Activated CD8-positive, alpha-beta memory T cell treated with anti-CD3 and anti-CD28 coated beads, Interleukin-2, amount 50 U/mL, for 1 hour (primary cell): ENCODE results near the gene ATP10B.

Experiments used
- DNase-seq: peaks from one replicate; pipeline ENCODE4 v3.0.0-alpha.2; 2020; ENCODE audit errors: extremely low read depth

Gene ATP10B

DNA sequence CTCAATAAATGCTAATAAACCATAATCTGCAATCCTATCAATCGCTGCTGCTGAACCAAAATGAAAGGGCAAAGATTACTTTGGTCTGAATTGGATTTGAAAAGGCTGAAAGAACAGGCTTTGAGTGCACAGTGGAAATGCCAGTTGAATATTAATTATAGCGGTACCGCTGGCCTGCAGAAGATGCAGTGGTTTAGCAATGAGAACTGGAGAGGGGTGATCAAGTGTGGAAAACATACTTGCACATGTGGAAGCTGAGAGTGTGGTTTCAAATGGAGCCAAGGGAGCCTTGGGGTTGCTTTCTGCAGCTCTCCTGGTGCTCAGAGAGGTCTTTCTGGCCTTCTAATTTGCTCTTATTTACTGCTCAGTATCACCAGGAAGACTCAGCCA is 296.4 kb downstream of the ATP10B start:
- no peak for DNase-seq

DNA sequence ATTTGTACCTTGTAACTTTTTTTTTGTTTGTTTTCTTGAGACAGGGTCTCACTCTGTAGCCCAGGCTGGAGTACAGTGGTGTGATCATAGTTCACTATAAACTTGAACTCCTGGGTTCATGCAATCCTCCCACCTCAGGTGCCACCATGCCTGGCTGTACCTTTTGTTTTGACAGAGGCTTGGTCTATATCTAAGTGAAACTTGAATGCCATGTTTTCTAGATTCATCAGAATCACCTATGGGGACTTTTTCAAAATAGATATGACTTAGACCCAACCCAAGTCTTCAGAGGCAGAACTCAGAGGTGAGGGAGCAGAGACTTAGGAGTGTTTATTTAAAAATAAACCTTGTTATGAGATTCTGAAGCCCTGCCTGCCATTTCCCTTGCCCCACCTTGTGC is 301.9 kb downstream of the ATP10B start:
- no peak for DNase-seq

DNA sequence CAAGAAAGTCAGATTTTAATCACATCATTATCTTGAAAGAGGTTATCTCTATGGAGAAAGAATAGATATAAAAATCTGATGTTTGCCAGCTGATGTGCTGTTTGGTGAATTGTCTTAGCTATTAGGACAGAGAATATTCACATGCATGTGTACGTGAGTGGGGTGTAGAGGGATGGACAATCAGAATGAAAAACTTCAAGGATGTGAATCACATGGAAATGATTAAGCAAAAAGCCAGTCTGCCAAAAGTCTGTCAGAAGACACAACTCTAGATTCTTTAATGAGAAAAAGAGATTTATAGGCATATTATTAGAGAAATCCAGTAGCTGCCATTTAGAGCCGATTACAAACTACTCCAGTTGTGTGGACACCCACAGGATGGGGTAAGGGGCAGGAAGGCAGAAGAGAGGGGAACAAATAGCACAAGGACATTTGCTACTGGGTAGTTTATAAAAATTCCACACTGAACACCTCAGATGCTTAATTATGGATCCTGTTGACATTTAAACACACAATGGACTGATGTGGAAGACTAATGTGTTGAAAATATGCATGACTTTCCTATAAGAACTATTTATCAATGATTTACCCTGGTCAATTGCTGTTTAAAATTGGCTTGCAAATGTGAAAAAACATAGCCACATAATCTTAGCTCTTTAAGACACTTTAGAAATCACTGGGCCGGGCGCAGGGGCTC is 302.9 kb downstream of the ATP10B start:
- DNase-seq: no peak

GRCh38 chr5:160547872-160548271 is 304.1 kb downstream of the ATP10B start:
- no peak for DNase-seq

- DNase-seq: no peak
These were observed 304.9 kb downstream of the ATP10B start for GRCh38 chr5:160547061-160547460.

- no peak for DNase-seq
These were observed 306.2 kb downstream of the ATP10B start for GRCh38 chr5:160545832-160546231.

DNA sequence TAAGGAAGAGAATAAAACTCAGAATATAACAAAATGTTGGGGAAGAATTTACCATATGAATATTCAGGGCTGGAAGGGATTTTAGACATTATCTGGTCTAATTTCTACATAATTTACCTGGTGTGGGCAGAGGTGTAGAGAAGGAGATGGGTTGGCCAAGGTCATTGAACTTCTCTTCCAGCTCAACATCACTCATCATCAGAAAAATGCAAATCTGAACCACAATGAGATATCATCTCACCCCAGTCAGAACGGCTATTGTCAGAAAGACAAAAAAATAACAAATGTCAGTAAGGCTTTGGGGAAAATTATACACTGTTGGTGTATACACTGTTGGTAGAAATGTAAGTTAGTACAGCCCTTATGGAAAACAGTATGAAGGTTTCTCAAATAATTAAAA is 308.6 kb downstream of the ATP10B start:
- no peak for DNase-seq

GRCh38 chr5:160542840-160543239 is 309.2 kb downstream of the ATP10B start:
- no peak for DNase-seq

DNA sequence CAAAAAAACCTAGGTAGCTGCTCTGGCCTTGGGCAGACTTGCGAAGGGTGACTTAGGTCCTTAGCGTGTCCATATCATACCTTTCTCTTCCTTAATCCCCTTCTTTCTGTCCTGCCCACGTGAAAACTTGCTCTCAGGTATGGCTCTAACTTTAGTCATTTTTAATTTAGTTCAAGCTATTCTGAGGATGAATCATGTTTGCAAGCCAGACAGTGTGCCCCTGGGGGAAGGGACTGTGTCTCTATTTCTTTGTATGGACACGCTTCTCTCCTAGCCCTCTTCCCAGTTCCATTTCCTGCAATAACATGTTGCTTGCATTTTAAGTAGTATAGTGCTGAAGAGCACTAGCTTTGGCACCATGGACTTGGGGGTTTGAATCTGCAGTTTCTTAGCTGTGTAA is 309.7 kb downstream of the ATP10B start:
- no peak for DNase-seq

DNA sequence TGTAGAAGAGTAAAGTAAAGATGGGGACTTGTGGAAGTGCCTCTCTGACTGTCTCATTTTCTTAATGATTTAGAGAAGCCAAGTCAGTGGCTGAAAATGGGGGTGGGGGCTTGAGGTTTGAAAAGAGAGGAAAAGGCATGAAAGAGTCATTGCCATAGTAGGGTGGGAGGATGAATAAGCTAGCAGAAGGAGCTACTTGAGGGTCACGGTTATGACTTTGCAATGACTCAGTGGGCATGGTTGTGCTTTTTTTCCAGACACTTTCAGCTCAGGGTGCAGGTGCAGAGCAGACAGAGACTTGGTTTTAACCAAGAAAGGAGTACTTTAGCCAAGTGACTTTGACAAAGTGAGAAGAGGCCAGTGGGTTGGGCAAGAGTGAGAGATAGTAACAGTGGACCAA is 312.6 kb downstream of the ATP10B start:
- DNase-seq: no peak

- DNase-seq: no peak
These were observed 314.1 kb downstream of the ATP10B start for GRCh38 chr5:160537940-160538339.

- DNase-seq: no peak
These were observed 314.9 kb downstream of the ATP10B start for GRCh38 chr5:160537116-160537515.

GRCh38 chr5:160534914-160535313 is 317.1 kb downstream of the ATP10B start:
- no peak for DNase-seq

DNA sequence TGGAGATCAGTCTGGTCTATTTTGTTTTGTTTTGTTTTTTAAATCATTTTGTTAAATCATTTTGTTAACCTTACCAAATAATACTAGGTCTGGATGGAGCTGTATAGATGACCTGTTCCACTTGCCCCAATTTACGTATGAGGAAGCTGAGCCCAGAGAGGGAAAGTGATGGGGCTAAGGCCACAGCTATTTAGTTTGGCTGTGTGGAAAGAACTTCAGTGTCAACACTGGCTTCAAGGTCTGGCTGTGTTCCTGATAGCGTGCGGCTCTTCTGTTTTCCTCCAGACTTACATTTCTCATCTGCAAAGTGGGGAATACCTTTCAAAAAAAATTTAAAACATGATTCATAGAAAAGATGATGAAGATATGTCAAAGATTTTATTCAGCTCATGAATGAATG is 317.9 kb downstream of the ATP10B start:
- DNase-seq: no peak

GRCh38 chr5:160525471-160526261 is 326.3 kb downstream of the ATP10B start:
- no peak for DNase-seq

- DNase-seq: no peak
These were observed 327.2 kb downstream of the ATP10B start for GRCh38 chr5:160524827-160525226.

DNA sequence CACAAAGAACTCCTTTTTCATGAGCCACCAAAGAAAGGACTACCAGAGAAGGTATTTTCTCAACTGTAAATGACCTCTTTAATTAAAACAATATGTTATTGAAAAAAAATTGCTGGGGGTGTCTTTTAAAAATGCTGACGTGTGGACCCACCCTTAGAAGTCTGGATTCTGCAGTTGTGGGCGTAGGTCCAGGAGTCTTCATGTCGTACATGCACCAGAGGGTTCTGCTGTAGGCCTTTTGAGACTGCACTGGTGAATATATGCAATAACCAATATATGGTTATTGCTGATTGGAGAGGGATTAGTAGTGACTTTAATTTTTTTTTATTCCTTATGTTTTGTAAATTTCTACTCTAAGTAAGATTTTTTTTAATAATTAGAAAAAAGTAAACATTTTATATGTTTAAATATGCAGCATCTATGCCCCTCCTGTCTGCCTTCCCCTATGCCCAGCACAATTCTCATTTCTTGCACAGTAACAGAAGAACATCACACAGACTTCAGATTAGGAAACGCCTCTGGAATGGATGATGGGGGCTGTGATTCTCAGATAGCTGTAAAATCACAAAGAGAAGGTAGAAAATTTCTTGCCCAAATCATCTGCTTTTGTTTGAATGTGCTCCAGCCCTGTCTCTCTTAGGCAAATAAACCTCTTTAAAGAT is 328.4 kb downstream of the ATP10B start:
- no peak for DNase-seq

DNA sequence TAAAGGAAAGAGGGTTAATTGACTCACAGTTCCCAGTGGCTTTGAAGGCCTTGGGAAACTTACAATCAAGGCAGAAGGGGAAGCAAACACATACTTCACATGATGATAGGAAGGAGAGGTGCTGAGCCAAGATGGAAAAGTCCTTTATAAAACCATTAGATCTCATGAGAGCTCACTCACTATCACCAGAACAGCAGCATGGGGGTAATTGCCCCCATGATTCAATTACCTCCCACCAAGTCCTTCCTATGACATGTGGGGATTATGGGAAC is 330.7 kb downstream of the ATP10B start:
- no peak for DNase-seq

DNA sequence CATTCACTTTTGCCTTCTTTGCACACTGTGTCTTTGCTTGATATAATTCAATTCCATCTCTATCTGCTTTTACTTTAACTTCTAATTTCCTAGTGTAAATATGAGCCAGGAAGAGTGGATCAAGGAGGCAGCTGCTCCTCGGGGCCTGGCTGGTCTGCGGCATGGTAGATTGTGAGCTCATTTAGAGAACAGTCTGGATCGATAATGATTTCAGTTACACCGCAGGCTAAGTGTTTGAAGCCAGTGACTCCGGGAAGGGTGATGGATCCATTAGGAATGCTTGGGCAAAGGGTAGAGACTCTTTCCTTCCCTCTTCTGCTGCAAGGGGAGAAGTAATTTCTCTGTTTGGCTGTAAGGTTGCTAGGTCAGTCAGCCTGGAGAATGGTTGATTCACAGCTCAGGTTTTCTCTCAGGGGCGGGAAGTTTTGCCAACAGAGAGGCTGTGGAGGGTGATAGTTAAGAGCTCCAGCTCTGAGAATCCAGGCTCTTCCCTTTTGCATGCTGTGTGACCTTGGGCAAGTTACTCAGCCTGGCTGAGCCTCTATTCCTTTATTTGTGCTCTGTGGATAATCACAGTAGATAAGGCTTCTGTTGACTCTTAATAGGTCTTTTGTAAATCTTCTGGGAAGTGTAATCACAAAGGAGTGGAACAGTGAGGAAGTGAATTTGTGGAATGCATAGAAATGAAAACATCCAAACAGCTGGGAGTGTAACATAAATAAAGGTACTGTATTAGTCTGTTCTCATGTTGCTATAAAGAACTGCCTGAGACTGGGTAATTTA is 331.2 kb downstream of the ATP10B start:
- DNase-seq: no peak

GRCh38 chr5:160516696-160517530 is 335.1 kb downstream of the ATP10B start:
- DNase-seq: no peak

DNA sequence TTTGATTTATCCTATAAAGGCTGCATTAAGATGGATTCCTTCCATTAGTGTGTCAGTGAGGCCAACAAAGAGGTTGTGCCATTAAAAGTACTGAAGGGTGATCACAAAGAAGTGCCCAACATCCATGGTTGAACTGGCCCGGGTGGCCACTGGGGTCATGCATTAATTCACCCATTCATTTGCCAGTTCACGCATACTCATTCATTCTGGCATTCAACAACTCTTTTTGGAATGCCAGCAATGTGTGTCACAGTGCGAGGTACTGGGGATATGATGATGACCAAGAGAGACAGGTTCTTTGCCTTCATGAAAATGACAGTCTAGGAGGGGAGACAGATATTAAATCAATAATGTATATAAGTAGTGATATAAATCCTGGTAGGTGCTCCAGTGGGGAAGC is 337.1 kb downstream of the ATP10B start:
- DNase-seq: no peak

DNA sequence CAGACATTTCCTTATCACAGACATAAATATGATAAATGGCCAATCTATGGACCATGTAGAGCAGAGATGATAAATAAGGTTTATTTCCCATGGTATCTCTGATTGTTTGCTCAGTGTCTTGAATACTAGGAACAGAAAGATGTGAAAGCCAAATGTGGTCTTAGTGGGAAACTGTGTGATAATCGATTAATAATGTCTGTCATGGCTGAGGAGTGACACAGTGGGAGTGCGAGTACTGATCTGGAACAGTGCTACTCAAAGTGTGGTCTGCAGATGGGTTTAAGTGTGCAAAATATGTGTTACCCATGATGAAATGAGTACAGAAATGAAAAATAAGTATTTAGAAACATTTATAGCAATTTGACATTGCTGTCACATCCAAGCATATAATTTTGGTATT is 337.8 kb downstream of the ATP10B start:
- no peak for DNase-seq
